ENCODE data around the gene PRPH. TPM values are rescaled to one million over a fixed set of nuclear protein-coding genes. Genes with fewer than 3 reads are reported as not detected.
A peak's percentile ranks its signal among the peaks of the same experiment; 100 is the strongest.

The PRPH gene
- total and polyA plus RNA-seq, 2 of the 13 experiments (the other 11 are each of a cell fraction or from before 2014, with no cell fraction given) = 0.12 TPM; not detected in 1

DNA sequence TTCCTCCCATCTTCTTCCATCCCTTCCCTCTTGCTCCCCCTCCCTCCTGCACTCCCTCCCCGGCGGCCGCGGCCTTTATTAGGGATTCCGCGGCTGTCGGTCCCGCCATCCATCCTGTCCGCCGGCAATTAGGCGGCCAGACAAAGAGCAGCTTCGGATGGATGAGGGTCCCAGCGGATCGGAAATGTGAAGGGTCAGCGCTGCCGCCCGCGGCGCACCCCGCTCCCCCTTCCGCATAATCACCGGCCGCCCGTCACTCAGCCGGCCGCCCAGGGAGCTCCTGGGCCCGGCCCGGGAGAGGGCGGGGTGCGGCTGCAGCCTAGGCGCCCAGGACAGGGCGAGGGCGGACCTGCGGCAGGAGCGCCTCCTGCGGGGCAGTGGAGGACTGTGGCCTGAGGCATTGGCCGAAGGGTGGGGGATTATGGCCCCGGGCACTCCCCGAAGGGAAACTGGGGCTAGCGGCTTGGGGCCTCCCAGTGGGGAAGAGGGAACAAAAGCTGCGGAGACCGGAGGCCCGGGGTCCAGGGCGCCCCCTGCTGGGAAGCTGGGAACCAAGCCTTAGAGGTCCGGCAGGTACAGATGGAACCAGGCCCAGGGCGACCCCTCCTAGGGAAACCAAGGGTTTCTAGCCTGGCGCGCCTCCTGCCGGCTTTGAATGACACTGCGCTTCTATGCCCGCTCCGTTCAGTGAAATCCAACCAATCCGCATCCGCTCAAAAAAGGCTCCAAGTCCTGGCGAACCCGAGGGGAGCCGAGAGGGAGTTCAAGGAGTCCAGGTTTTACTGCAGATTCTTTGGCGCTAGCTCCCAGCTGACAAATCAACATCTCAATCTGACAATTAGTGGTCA, 47.3 kb downstream of the PRPH start (continued):
- no peak for TF ChIP-seq NONO (IDR thresholded peaks at IDR 0.05)
- 0 out of 2 replicates have a peak, but pooled peaks have one; percentile 31 for TF ChIP-seq NONO (CRISPR knock-in tag; conservative IDR thresholded peaks at IDR 0.05)
- peak; percentile 51; the same call in 1 of the 2 replicates for TF ChIP-seq ZNF572 (CRISPR knock-in tag; IDR thresholded peaks at IDR 0.05)
- peak; percentile 56 for TF ChIP-seq MED8 (CRISPR knock-in tag; IDR thresholded peaks at IDR 0.05; ENCODE audit: insufficient replicate concordance)
- TF ChIP-seq CBFB (CRISPR knock-in tag; IDR thresholded peaks at IDR 0.05) = 0 out of 2 replicates have a peak, but pooled peaks have one; percentile 5
- peak; percentile 36; the same call in 1 of the 2 replicates for TF ChIP-seq IRF2 (CRISPR knock-in tag; IDR thresholded peaks at IDR 0.05)
- peak; percentile 41; the same call in 1 of the 2 replicates for TF ChIP-seq GABPB1 (CRISPR knock-in tag; IDR thresholded peaks at IDR 0.05)
- no peak for TF ChIP-seq ZC3H4 (CRISPR knock-in tag; IDR thresholded peaks at IDR 0.05; ENCODE audit: borderline replicate concordance)
- 0 out of 2 replicates have a peak, but pooled peaks have one; percentile 14 for TF ChIP-seq ZNF205 (CRISPR knock-in tag; IDR thresholded peaks at IDR 0.05)
- no peak for TF ChIP-seq CENPX (CRISPR knock-in tag; IDR thresholded peaks at IDR 0.05)
- TF ChIP-seq REL (CRISPR knock-in tag; conservative IDR thresholded peaks at IDR 0.05) = no peak
- TF ChIP-seq, protein P1, sequence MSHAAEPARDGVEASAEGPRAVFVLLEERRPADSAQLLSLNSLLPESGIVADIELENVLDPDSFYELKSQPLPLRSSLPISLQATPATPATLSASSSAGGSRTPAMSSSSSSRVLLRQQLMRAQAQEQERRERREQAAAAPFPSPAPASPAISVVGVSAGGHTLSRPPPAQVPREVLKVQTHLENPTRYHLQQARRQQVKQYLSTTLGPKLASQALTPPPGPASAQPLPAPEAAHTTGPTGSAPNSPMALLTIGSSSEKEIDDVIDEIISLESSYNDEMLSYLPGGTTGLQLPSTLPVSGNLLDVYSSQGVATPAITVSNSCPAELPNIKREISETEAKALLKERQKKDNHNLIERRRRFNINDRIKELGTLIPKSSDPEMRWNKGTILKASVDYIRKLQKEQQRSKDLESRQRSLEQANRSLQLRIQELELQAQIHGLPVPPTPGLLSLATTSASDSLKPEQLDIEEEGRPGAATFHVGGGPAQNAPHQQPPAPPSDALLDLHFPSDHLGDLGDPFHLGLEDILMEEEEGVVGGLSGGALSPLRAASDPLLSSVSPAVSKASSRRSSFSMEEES (CRISPR knock-in tag; IDR thresholded peaks at IDR 0.05) = 0 out of 2 replicates have a peak, but pooled peaks have one; percentile 28
- peak; percentile 68; the same call in 1 of the 2 replicates for TF ChIP-seq ZNF788 (CRISPR knock-in tag; IDR thresholded peaks at IDR 0.05; ENCODE audit: borderline replicate concordance)
- TF ChIP-seq MTF2 (CRISPR knock-in tag; IDR thresholded peaks at IDR 0.05; ENCODE audit: borderline replicate concordance) = peak; percentile 54; the same call in 1 of the 2 replicates
- TF ChIP-seq ZNF749 (CRISPR knock-in tag; IDR thresholded peaks at IDR 0.05; ENCODE audit: borderline replicate concordance) = no peak
- TF ChIP-seq, protein P2, sequence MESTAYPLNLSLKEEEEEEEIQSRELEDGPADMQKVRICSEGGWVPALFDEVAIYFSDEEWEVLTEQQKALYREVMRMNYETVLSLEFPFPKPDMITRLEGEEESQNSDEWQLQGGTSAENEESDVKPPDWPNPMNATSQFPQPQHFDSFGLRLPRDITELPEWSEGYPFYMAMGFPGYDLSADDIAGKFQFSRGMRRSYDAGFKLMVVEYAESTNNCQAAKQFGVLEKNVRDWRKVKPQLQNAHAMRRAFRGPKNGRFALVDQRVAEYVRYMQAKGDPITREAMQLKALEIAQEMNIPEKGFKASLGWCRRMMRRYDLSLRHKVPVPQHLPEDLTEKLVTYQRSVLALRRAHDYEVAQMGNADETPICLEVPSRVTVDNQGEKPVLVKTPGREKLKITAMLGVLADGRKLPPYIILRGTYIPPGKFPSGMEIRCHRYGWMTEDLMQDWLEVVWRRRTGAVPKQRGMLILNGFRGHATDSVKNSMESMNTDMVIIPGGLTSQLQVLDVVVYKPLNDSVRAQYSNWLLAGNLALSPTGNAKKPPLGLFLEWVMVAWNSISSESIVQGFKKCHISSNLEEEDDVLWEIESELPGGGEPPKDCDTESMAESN (CRISPR knock-in tag; conservative IDR thresholded peaks at IDR 0.05) = no peak
- TF ChIP-seq ZNF883 (CRISPR knock-in tag; IDR thresholded peaks at IDR 0.05; ENCODE audit: not compliant biosample characterization) = peak; percentile 69
- no peak for TF ChIP-seq PHF5A (CRISPR knock-in tag; IDR thresholded peaks at IDR 0.05; ENCODE audit: low read depth, unreplicated experiment)
- TF ChIP-seq, protein P3, sequence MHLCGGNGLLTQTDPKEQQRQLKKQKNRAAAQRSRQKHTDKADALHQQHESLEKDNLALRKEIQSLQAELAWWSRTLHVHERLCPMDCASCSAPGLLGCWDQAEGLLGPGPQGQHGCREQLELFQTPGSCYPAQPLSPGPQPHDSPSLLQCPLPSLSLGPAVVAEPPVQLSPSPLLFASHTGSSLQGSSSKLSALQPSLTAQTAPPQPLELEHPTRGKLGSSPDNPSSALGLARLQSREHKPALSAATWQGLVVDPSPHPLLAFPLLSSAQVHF (CRISPR knock-in tag; IDR thresholded peaks at IDR 0.05) = no peak
- no peak for TF ChIP-seq MZF1 (CRISPR knock-in tag; IDR thresholded peaks at IDR 0.05; ENCODE audit: borderline replicate concordance)
- no peak for TF ChIP-seq LCORL (IDR thresholded peaks at IDR 0.05)
- peak; percentile 82 for TF ChIP-seq LCORL (CRISPR knock-in tag; IDR thresholded peaks at IDR 0.05)
- TF ChIP-seq ZNF75D (CRISPR knock-in tag; IDR thresholded peaks at IDR 0.05; ENCODE audit: borderline replicate concordance) = no peak
- TF ChIP-seq SAP130 (CRISPR knock-in tag; IDR thresholded peaks at IDR 0.05; ENCODE audit: low read depth) = peak; percentile 50
- TF ChIP-seq ZNF337 (CRISPR knock-in tag; IDR thresholded peaks at IDR 0.05; ENCODE audit: borderline replicate concordance, low read depth) = 0 out of 2 replicates have a peak, but pooled peaks have one; percentile 44

All from HepG2 (cell line).